ENCODE data around the gene TKTL2.

- TF ChIP-seq REST (IDR thresholded peaks at IDR 0.05; ENCODE audit: insufficient read depth in 1 of 2, low read depth in 2 of 2, low read length in 2 of 2) (no peak), TAF1 (IDR thresholded peaks at IDR 0.05; ENCODE audit: borderline replicate concordance, insufficient read depth, low read length) (no peak), POLR2AphosphoS5 (IDR thresholded peaks at IDR 0.05; ENCODE audit: low read depth, low read length) (no peak), SIN3A (IDR thresholded peaks at IDR 0.05; ENCODE audit: borderline replicate concordance, insufficient read depth, low read length) (no peak), FOXP2 (optimal IDR thresholded peaks at IDR 0.05; ENCODE audit: borderline replicate concordance, extremely low read depth, extremely low read length, insufficient read depth) (no peak)
These were observed 6.3 kb downstream of the TKTL2 start for GRCh38 chr4:163467082-163467770.

Data from PFSK-1 (cell line).